Dendritic cell treated with granulocyte-macrophage colony-stimulating factor and Interleukin-4, amounts not matched to agents 40 ng/mL and 50 ng/mL, for 4 days (primary cell): ENCODE measurements around the gene YJEFN3.

Experiments used
- H3K27ac Mint-ChIP-seq: one replicate; pipeline ENCODE4 v1.8.0; 2022; ENCODE audit warnings: mild to moderate bottlenecking, mixed read lengths
- H3K27me3 Mint-ChIP-seq: one replicate; pipeline ENCODE4 v1.8.0; 2022; ENCODE audit warnings: mild to moderate bottlenecking, mixed read lengths
- H3K36me3 Mint-ChIP-seq: one replicate; pipeline ENCODE4 v1.8.0; 2022; ENCODE audit warnings: low read depth, mixed read lengths
- H3K4me1 Mint-ChIP-seq: one replicate; pipeline ENCODE4 v1.8.0; 2022; ENCODE audit warnings: low read depth, mixed read lengths
- H3K4me3 Mint-ChIP-seq: one replicate; pipeline ENCODE4 v1.8.0; 2022; ENCODE audit warnings: mild to moderate bottlenecking, moderate library complexity, mixed read lengths
- H3K9me3 Mint-ChIP-seq: one replicate; pipeline ENCODE4 v1.8.0; 2022; ENCODE audit warnings: mixed read lengths
- intact Hi-C: fragments of 100-400 bp; cut with micrococcal nuclease; formaldehyde crosslinking; loops from one replicate; pipeline ENCODE4 v1.15.0; 2022

The YJEFN3 gene

GRCh38 chr19:19554074-19555023 is 25.6 kb downstream of the YJEFN3 start:
- Mint-ChIP-seq H3K36me3 (no peaks in the 10 kb centered on the region), H3K27ac (no peak overlapping the region), H3K4me3 (no peak overlapping the region), H3K27me3 (peaks cover 3% of the 10 kb centered on the region), H3K9me3 (no peaks in the 10 kb centered on the region), H3K4me1 (peaks cover 3% of the 10 kb centered on the region)
- intact Hi-C loops: no loop called here

- Mint-ChIP-seq H3K27ac (no peak overlapping the region), H3K27me3 (no peaks in the 10 kb centered on the region), H3K4me1 (no peaks in the 10 kb centered on the region), H3K4me3 (no peak overlapping the region), H3K36me3 (no peaks in the 10 kb centered on the region), H3K9me3 (no peaks in the 10 kb centered on the region)
- intact Hi-C loops: no loop called here
These were observed 29.3 kb downstream of the YJEFN3 start for GRCh38 chr19:19558055-19558454.

GRCh38 chr19:19558636-19559035 is 29.9 kb downstream of the YJEFN3 start:
- H3K27me3 Mint-ChIP-seq: no peaks in the 10 kb centered on the region
- no peaks in the 10 kb centered on the region for H3K4me1 Mint-ChIP-seq
- H3K36me3 Mint-ChIP-seq: no peaks in the 10 kb centered on the region
- H3K4me3 Mint-ChIP-seq: no peak overlapping the region
- H3K9me3 Mint-ChIP-seq: no peaks in the 10 kb centered on the region
- intact Hi-C loops: no loop called here
- no peak overlapping the region for H3K27ac Mint-ChIP-seq

DNA sequence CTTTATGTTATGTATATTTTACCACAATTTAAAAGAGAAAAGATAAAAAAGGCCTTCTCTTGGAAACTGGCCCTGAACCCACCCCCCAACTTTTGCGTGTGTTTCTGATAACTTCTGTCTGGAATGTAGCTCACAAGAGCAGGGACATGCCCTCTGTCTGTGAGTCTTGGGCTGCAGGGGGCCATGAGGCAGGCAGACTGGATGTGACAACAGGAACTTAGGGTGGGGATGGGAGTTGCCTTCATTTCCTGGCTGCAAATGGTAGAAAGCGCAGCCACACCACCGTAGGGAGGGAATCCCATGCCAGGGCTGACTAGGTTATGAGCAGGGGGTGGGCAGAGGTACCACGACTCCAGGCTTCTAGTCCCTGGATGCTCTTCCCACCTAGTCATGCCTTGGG is 31.2 kb downstream of the YJEFN3 start:
- Mint-ChIP-seq H3K4me3 (no peak overlapping the region), H3K36me3 (no peaks in the 10 kb centered on the region), H3K27me3 (no peaks in the 10 kb centered on the region), H3K27ac (no peak overlapping the region), H3K4me1 (no peaks in the 10 kb centered on the region), H3K9me3 (no peaks in the 10 kb centered on the region)
- intact Hi-C loops: no loop called here

- Mint-ChIP-seq H3K36me3 (no peaks in the 10 kb centered on the region), H3K27me3 (no peaks in the 10 kb centered on the region), H3K4me3 (no peak overlapping the region), H3K27ac (no peak overlapping the region), H3K4me1 (no peaks in the 10 kb centered on the region), H3K9me3 (no peaks in the 10 kb centered on the region)
- intact Hi-C loops: no loop called here
These were observed 33.4 kb downstream of the YJEFN3 start for GRCh38 chr19:19561946-19562664.

DNA sequence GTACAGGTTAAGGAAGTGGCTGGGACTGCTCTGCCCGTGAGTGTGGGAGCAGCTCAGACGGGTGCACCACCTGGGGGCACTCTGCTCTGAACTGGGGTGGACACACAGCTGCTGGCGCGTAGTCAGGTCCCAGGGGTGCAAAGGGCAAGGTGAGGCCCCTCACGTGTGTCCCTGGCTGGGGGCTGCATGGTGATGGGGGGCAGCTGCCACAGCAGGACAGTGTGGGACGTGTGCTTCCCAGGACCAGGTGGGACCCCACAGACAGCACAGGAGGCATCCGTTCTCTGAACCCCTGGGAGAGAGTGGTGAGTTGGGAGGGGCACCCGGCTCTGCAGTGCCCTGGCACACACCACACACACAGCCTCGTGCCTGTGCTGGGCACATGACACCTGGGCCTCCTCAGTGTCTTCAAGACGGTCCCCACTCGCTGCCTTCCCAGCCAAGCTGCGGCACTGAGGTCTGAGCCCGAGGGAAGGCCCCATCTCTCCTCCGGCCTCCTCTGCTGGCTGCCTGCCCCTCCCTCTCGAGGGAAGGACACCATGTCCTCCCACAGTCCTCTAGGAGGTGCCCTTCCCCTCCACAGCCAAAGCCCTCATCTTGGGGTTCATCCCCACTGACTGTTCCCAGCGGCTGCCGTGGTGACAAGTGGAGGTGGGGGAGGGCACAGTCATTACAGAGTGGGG is 34.1 kb downstream of the YJEFN3 start:
- Mint-ChIP-seq H3K27ac (no peak overlapping the region), H3K4me3 (no peak overlapping the region), H3K4me1 (no peaks in the 10 kb centered on the region), H3K27me3 (no peaks in the 10 kb centered on the region), H3K9me3 (no peaks in the 10 kb centered on the region), H3K36me3 (no peaks in the 10 kb centered on the region)
- intact Hi-C loops: no loop called here

DNA sequence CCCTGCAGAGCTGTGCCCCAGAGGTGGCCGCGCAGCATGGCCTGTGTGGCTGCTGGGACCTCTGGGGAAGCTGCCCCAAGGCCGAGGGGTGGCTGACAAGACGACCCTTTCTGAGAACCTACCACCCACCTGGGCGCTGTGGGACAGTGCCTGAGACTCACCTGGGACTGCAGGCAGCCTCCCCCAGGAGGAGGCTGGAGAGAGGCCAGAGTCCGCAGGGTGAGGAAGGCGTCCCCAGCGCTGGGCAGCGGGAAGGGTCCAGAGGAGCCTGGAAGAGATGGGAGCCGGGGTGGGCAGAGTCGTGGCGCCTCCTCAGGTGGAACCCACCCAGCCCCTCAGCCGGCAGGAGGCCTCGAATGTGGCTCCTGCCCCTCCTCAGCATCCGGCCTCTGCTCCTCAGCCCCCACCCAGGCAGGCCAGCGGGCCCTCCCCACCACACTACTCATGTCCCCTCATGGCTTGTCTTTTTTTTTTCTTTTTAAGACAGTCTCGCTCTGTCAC is 34.7 kb downstream of the YJEFN3 start:
- intact Hi-C loops: no loop called here
- Mint-ChIP-seq H3K27ac (no peak overlapping the region), H3K36me3 (no peaks in the 10 kb centered on the region), H3K4me3 (no peak overlapping the region), H3K4me1 (no peaks in the 10 kb centered on the region), H3K9me3 (no peaks in the 10 kb centered on the region), H3K27me3 (no peaks in the 10 kb centered on the region)

DNA sequence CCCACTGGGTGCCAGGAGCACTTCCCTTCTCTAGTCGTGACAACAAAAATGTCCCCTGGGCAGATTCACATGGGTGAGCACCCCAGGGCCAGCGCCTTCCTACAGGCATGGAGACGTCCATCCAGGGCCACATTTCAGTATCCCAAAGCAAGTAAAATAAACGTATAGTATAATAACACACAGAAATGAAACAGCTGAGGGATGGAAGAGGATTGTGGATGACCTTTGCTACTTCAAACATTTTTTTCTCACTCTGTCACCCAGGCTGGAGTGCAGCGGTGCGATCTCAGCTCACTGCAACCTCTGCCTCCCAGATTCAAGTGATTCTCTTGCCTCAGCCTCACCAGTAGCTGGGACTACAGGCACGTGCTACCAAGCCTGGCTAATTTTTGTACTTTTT is 37.6 kb downstream of the YJEFN3 start:
- Mint-ChIP-seq H3K27ac (no peak overlapping the region), H3K4me3 (no peak overlapping the region), H3K9me3 (no peaks in the 10 kb centered on the region), H3K27me3 (no peaks in the 10 kb centered on the region), H3K4me1 (no peaks in the 10 kb centered on the region), H3K36me3 (no peaks in the 10 kb centered on the region)
- intact Hi-C loops: no loop called here

GRCh38 chr19:19567391-19567790 is 38.7 kb downstream of the YJEFN3 start:
- no peak overlapping the region for H3K4me3 Mint-ChIP-seq
- no peaks in the 10 kb centered on the region for H3K27me3 Mint-ChIP-seq
- H3K9me3 Mint-ChIP-seq: no peaks in the 10 kb centered on the region
- H3K27ac Mint-ChIP-seq: no peak overlapping the region
- no peaks in the 10 kb centered on the region for H3K36me3 Mint-ChIP-seq
- intact Hi-C loops: no loop called here
- H3K4me1 Mint-ChIP-seq: no peaks in the 10 kb centered on the region

DNA sequence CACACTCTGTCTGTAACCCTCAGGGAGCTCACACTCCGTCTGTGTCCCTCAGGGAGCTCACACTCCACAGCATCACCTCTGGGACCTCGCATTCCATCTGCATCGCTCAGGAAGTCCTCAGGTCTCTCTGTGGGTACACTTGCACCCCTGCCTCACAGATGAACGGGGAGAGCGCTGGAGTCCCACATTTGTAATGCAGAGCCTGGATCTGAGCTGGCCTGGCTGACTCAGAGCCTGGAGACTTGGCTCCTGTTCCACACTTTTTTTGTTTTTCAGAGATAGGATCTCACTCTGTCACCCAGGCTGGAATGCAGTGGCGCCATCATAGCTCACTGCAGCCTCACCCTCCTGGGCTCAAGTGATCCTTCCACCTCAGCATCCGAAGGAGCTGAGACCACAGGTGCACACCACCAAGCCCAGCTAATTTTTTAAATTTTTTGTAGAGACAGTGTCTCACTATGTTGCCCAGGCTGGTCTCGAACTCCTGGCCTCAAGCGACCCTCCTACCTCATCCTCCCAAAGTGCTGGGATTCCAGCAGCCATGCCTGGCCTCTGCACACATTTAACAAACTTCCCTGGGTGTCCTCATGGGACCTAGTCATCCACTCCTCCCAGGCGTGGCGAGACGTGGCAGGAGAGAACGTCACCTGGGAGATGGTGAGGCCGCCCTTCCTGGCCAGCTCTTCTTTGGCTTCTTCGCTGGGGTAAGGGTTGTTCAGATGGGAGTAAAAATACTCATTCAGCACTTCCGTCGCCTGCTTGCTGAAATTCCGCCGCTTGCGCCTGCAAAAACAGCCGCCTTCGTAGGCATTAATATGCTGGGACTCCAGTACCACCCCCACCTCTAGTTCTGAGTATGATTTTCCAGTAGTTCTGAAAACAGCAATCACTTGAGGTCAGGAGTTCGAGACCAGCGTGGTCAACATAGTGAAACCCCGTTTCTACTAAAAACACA is 40.4 kb downstream of the YJEFN3 start:
- Mint-ChIP-seq H3K4me3 (no peak overlapping the region), H3K27ac (no peak overlapping the region), H3K9me3 (no peaks in the 10 kb centered on the region), H3K36me3 (no peaks in the 10 kb centered on the region), H3K4me1 (no peaks in the 10 kb centered on the region), H3K27me3 (no peaks in the 10 kb centered on the region)
- intact Hi-C loops: no loop called here

DNA sequence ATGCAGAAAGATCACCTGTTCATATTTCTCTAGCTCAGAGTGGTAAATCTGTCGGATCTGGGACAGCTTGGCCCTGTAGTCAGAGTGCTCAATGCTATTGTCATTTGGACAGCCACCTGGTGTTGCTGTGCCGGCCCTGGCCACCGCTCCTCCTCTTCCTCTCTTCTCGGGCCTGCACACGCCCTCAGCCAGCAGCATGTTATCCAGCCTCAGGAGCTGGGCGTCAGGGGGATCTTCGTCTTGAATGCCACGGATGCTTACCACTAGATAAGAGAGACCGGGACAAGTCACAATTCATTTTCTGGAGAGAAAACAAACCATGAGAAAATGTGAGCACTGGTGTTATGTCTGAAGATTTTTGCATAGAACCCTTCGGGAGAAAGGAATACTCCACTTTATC is 41.9 kb downstream of the YJEFN3 start:
- no peaks in the 10 kb centered on the region for H3K9me3 Mint-ChIP-seq
- no peaks in the 10 kb centered on the region for H3K4me1 Mint-ChIP-seq
- H3K4me3 Mint-ChIP-seq: no peak overlapping the region
- no peaks in the 10 kb centered on the region for H3K27me3 Mint-ChIP-seq
- intact Hi-C loops: no loop called here
- no peak overlapping the region for H3K27ac Mint-ChIP-seq
- H3K36me3 Mint-ChIP-seq: no peaks in the 10 kb centered on the region

- Mint-ChIP-seq H3K27me3 (no peaks in the 10 kb centered on the region), H3K4me1 (no peaks in the 10 kb centered on the region), H3K4me3 (no peak overlapping the region), H3K9me3 (no peaks in the 10 kb centered on the region), H3K27ac (no peak overlapping the region), H3K36me3 (no peaks in the 10 kb centered on the region)
- intact Hi-C loops: no loop called here
These were observed 42.5 kb downstream of the YJEFN3 start for GRCh38 chr19:19571071-19571786.

- H3K9me3 Mint-ChIP-seq: no peaks in the 10 kb centered on the region
- intact Hi-C loops: no loop called here
- no peaks in the 10 kb centered on the region for H3K27me3 Mint-ChIP-seq
- no peak overlapping the region for H3K27ac Mint-ChIP-seq
- H3K4me3 Mint-ChIP-seq: no peak overlapping the region
- H3K4me1 Mint-ChIP-seq: no peaks in the 10 kb centered on the region
- no peaks in the 10 kb centered on the region for H3K36me3 Mint-ChIP-seq
These were observed 46.7 kb downstream of the YJEFN3 start for GRCh38 chr19:19575411-19575810.
